GM06990 (cell line): ENCODE results near the gene FMNL2.
A peak's percentile ranks its signal among the peaks of the same experiment; 100 is the strongest.

Experiments used
- DNase-seq: peaks from one replicate; pipeline ENCODE4 v3.0.0-alpha.2; 2011; ENCODE audit not compliant: insufficient read length; ENCODE audit errors: extremely low read depth
- H3K27me3 ChIP-seq: replicated peaks from 2 replicates; pipeline ENCODE4 v1.6.0; 2011; ENCODE audit warnings: low read length; ENCODE audit not compliant: control insufficient read depth, insufficient read depth
- H3K36me3 ChIP-seq: 2 replicates; pipeline ENCODE4 v1.5.1; 2011; ENCODE audit warnings: low read length; ENCODE audit not compliant: control insufficient read depth, insufficient read depth
- H3K4me3 ChIP-seq: replicated peaks from 2 replicates; pipeline ENCODE4 v1.5.1; 2011; ENCODE audit warnings: low read depth, mild to moderate bottlenecking, control low read depth, low read length
- CTCF ChIP-seq: IDR thresholded peaks from 2 replicates; pipeline ENCODE4 v1.5.1; 2011; ENCODE audit warnings: low read length, control low read depth, mild to moderate bottlenecking, inconsistent platforms; ENCODE audit not compliant: insufficient read depth, poor library complexity, severe bottlenecking

FMNL2 gene

GRCh38 chr2:152335016-152335725 is at the start of gene FMNL2:
Gene FMNL2, plus strand, starts transcription at chr2:152335174.
- no peaks in the 10 kb centered on the region; the same call in 1 of the 2 replicates for H3K27me3 ChIP-seq
- no peaks in the 10 kb centered on the region for H3K36me3 ChIP-seq
- DNase-seq, result peak; percentile 86
- TF ChIP-seq CTCF, result no peak
- peak within 1 kb of the TSS; percentile 77 for H3K4me3 ChIP-seq

- Histone ChIP-seq H3K27me3 (no peaks in the 10 kb centered on the region), H3K36me3 (no peaks in the 10 kb centered on the region), H3K4me3 (no peak overlapping the region)
- no peak for DNase-seq
- no peak for TF ChIP-seq CTCF
Measured at GRCh38 chr2:152292991-152293390, 42.0 kb upstream of the FMNL2 start.

GRCh38 chr2:152297715-152298114 is 37.3 kb upstream of the FMNL2 start:
- no peak for TF ChIP-seq CTCF
- no peaks in the 10 kb centered on the region for H3K36me3 ChIP-seq
- H3K4me3 ChIP-seq, result no peak overlapping the region
- no peak for DNase-seq
- no peaks in the 10 kb centered on the region for H3K27me3 ChIP-seq

GRCh38 chr2:152298754-152299153 is 36.2 kb upstream of the FMNL2 start:
- H3K36me3 ChIP-seq, result no peaks in the 10 kb centered on the region
- no peak overlapping the region for H3K4me3 ChIP-seq
- DNase-seq, result no peak
- TF ChIP-seq CTCF, result no peak
- H3K27me3 ChIP-seq, result no peaks in the 10 kb centered on the region

GRCh38 chr2:152301131-152301530 is 33.8 kb upstream of the FMNL2 start:
- no peak for TF ChIP-seq CTCF
- no peak for DNase-seq
- Histone ChIP-seq H3K27me3 (no peaks in the 10 kb centered on the region), H3K4me3 (no peak overlapping the region), H3K36me3 (no peaks in the 10 kb centered on the region)

- Histone ChIP-seq H3K4me3 (no peak overlapping the region), H3K36me3 (no peaks in the 10 kb centered on the region)
Measured at GRCh38 chr2:152303951-152304350, 31.0 kb upstream of the FMNL2 start.

More at GRCh38 chr2:152303951-152304350, 31.0 kb upstream of the FMNL2 start:
- no peak for DNase-seq
- TF ChIP-seq CTCF, result no peak
- no peaks in the 10 kb centered on the region for H3K27me3 ChIP-seq
